B cell (primary cell): ENCODE measurements around the gene BRI3.

Source experiments
- EZH2 ChIP-seq: IDR thresholded peaks from 2 replicates; pipeline ENCODE4 v1.6.1; 2012; ENCODE audit warnings: borderline replicate concordance, low read depth, mild to moderate bottlenecking, moderate library complexity, low read length; ENCODE audit not compliant: insufficient read depth, poor library complexity, severe bottlenecking
- TF ChIP-seq, protein P1 (sequence below): fragments of 200-600 bp; IDR thresholded peaks from one replicate; pipeline ENCODE4 v1.8.0; 2022; ENCODE audit warnings: antibody characterized with exemption, mild to moderate bottlenecking

GRCh38 chr7:98324782-98325181 is 43.3 kb downstream of the BRI3 start:
- TF ChIP-seq, protein P1, sequence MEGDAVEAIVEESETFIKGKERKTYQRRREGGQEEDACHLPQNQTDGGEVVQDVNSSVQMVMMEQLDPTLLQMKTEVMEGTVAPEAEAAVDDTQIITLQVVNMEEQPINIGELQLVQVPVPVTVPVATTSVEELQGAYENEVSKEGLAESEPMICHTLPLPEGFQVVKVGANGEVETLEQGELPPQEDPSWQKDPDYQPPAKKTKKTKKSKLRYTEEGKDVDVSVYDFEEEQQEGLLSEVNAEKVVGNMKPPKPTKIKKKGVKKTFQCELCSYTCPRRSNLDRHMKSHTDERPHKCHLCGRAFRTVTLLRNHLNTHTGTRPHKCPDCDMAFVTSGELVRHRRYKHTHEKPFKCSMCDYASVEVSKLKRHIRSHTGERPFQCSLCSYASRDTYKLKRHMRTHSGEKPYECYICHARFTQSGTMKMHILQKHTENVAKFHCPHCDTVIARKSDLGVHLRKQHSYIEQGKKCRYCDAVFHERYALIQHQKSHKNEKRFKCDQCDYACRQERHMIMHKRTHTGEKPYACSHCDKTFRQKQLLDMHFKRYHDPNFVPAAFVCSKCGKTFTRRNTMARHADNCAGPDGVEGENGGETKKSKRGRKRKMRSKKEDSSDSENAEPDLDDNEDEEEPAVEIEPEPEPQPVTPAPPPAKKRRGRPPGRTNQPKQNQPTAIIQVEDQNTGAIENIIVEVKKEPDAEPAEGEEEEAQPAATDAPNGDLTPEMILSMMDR, result no peak
- no peak for TF ChIP-seq EZH2
